Epithelial cell of esophagus (primary cell): ENCODE data around the gene B4GALT6.

Source experiments
- DNase-seq: peaks from one replicate; pipeline ENCODE4 v3.0.0; 2010; ENCODE audit warnings: low read depth
- H3K4me3 ChIP-seq: 2 replicates; pipeline ENCODE4 v1.5.1; 2011; ENCODE audit warnings: mild to moderate bottlenecking, low read length, control low read depth
- CTCF ChIP-seq: IDR thresholded peaks from 2 replicates; pipeline ENCODE4 v1.5.1; 2011; ENCODE audit warnings: low read depth, mild to moderate bottlenecking, low read length, control low read depth, inconsistent platforms; ENCODE audit not compliant: insufficient read depth; ENCODE audit errors: missing control alignments

Gene B4GALT6

GRCh38 chr18:31579375-31579774 is 105.0 kb downstream of the B4GALT6 start:
- DNase-seq: no peak
- no peak for TF ChIP-seq CTCF
- no peak overlapping the region for H3K4me3 ChIP-seq

- TF ChIP-seq CTCF: no peak
- H3K4me3 ChIP-seq: no peak overlapping the region
- no peak for DNase-seq
Observed at GRCh38 chr18:31578126-31578525, 106.3 kb downstream of the B4GALT6 start.

GRCh38 chr18:31577195-31577594 is 107.2 kb downstream of the B4GALT6 start:
- DNase-seq: no peak
- TF ChIP-seq CTCF: no peak
- no peak overlapping the region for H3K4me3 ChIP-seq

GRCh38 chr18:31576670-31577069 is 107.7 kb downstream of the B4GALT6 start:
- no peak overlapping the region for H3K4me3 ChIP-seq
- no peak for TF ChIP-seq CTCF
- no peak for DNase-seq

GRCh38 chr18:31575515-31576257 is 108.7 kb downstream of the B4GALT6 start:
- peak; percentile 18 for DNase-seq
- TF ChIP-seq CTCF: no peak
- no peak overlapping the region for H3K4me3 ChIP-seq

- H3K4me3 ChIP-seq: no peak overlapping the region
- no peak for DNase-seq
- no peak for TF ChIP-seq CTCF
Observed at GRCh38 chr18:31574359-31574758, 110.0 kb downstream of the B4GALT6 start.
